NCI-H2081 (cell line): ENCODE results near the gene SLC35D3.

Source experiments
- DNase-seq, 2 experiments: peaks; one replicate each; lab custom pipeline; 2025; lab: John Stamatoyannopoulos, UW

The SLC35D3 gene

DNA sequence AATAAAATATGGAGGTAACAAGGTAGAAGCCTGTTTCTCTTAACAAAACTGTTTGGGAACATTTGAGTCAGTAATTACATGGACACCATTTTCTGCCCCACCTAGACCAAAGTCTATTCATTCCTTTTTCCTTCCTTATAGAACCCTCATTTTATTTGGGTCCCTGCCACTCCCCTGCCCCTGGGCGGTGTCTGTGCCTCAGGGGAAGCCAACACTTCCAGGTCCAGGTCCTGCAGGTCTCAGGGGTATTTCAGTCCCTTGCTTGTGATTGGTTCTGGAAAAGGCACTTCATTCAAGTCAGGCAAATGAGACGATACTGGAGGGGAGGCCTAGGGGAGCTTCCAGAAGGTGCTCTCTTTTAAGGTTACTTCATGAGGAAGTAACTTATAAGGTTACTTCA, 42.3 kb downstream of the SLC35D3 start:
- DNase-seq = peak; percentile 4 to 14

DNA sequence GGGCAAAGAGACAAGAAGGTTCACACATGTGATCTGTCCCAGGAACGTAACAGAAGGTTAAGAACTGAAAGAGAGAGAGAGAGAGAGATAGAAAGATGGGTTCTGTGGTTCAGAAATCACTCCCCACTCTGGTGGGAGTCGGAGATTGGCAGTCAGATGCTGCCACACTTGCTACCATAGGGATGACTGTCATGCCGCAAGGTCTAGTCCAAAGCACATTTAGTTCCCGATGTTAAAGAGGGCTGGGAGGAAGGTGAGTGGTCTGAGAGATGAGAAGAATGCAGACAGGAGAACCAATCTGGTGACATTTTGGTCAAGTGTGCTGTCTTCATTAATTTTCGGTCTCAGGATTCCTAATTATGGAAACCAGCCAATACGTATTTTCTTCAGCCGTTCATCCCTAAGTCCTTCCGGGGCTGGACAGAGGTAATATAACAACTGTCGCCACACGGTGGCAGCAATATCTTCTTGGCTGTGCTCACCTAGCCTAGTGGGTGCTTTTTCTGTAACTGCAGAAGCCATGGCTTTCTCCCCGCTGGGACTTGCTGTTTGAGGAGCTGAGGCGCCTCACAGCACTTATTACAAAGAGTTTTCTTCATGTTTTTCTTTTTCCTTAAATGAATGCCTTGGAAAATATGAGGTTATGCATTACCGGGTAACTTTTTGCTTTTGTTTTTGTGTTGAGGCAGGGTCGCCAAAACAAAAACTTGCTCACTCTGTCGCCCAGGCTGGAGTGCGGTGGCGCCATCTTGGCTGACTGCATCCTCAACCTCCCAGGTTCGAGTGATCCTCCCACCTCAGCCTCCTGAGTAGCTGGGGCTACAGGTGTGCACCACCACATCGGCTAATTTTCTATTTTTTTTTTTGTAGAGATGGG, 46.0 kb downstream of the SLC35D3 start:
- peak; percentile 79 to 86 for DNase-seq

DNA sequence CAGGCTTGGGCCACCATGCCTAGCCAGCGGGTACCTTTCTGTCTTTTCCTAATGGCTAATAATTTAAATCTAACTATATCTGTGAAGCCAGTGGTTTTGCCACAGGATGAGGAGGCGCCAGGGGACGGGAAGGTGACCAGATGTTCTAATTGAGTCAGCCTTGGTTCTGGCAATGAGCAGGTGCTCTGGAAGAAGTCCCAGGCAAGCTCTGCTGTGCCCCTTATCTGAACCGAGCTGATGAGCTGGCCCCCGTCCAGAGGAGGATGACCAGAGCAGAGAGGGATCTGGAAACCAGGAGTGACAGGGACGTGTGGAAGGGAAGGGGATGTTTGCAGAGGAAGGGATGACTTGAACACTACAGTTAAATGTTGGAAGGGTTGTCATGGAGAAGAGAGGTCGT, 46.7 kb downstream of the SLC35D3 start:
- DNase-seq = no peak

DNA sequence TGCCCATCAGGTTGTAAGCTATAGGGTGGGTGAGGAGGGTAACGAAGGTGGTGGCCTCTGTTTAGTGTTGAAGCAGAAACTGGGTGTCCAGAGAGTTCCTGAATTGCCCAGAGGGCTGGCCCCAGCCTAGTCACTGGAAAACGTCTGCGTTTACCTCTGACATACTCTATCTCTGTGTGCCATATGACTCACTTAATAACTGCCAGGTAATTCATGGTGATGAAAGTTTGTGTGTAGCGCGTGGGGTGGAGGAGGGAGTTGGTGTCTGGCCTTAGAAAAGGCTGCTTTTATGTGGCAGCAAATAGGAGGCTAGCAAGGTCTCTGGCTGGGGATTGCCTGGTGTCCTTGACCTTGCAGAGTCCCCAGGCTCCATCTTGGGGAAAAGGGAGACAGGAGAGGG, 47.3 kb downstream of the SLC35D3 start:
- no peak for DNase-seq

DNA sequence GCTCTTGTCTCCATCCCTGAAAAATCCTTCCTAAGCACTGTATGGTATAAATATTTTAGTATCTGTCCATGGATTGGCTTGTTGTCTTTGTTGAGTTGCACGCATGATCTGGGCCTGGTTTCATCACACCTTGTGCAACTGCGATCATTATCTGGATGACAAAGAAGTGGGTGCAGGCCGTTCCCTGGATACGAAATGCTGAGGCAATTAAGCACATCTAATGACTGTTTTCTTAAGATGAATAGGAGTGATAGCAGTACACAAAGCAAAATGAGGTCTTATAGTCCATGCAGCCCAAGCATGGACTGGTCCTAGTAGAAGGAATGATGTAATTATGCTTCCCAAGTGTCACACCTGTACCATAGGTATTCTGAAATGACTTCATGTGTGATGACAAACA, 47.8 kb downstream of the SLC35D3 start:
- peak; percentile 16 to 17 for DNase-seq

DNA sequence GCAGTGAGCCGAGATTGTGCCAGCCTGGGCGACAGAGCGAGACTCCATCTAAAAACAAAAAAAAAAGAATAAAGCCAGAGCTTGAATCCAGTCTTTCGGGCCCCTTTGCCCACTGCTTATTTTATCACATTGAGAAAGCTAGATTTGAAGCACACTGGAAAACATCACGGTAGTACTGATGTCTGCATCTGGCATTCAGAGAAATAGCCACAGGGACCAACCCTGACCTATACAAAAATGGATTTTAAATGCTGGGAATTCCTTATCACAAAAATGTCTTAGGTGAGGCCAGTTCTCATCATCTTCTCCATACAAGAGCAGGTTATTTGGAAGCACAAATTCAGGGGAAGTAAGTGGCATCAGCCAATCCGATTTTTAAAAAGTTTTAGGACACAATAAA, 49.5 kb downstream of the SLC35D3 start:
- no peak for DNase-seq

DNA sequence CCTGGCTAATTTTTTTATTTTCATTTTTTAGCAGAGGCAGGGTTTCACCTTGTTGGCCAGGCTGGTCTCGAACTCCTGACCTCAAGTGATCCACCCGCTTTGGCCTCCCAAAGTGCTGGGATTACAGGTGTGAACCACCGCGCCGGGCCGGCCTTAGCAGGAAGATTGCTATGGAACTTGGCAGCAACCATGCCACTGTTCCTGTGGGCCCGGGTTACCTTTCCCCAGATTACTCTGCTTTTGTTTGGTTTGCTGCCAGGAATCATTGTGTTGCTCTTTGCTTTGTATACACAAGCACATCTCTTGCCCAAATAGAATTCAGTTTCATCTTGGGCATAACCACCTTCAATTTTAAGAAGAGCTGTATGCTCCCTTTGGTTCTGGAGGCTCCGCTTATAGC, 51.7 kb downstream of the SLC35D3 start:
- peak in 1 of 2 experiments; percentile 40 for DNase-seq
